ENCODE measurements around the gene FBLN5. TPM values are rescaled to one million over a fixed set of nuclear protein-coding genes. Genes with fewer than 3 reads are reported as not detected.
A peak's percentile ranks its signal among the peaks of the same experiment; 100 is the strongest.
"Not testable (repeated sequence)": the region's sequence is repeated elsewhere in the genome, so short reads cannot be mapped to it uniquely, and the experiment has no call there.

Gene FBLN5
- total RNA-seq, 1 experiment from 2014 or later, result 18.7 TPM

DNA sequence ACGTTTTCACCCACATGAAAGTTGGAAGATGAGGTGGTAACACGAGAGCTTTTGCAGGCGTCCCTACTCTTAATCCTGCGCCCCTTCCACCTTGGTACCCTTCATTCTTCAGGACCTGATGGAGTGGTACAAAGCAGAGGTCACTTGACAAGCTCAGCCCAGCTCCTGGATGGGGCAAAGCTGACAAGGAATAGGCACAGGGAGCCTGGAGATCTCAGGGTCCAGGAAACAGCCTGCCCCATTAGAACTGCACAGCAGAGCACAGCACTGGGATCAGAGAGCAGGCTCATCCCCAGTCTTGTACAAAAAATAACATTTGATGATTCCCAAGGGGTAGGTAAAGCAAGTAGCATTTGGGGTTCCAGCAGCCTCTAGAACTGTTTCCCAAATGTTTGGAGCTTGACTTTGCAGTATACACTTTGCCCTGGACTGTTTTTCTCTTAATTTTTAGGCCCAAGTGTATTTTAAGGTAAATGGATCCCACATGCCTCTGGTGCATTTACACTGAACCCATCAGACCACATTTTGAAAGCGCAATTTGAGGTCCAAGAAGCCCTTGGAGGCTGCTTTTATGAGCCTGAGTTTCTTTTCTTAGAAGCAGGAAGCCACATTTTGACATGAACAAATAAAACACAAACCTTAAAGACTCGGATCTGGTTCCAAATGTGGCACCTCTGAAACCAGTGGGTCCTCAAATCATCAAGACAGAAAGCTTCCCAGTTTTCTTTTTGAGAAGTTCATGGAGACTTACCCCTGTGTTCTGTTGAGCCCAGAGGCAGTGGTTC, 80.8 kb downstream of the FBLN5 start:
- Histone ChIP-seq H3K9me3 (replicated peaks) (no peaks in the 10 kb centered on the region), H3K36me3 (no peaks in the 10 kb centered on the region), H3K4me1 (replicated peaks) (no peaks in the 10 kb centered on the region), H3K27ac (no peak overlapping the region), H3K4me3 (no peak overlapping the region), H3K27me3 (replicated peaks) (no peaks in the 10 kb centered on the region)
- DNase-seq (ENCODE audit: low read depth in 1 of 2, low spot score in 2 of 2), result no peak

DNA sequence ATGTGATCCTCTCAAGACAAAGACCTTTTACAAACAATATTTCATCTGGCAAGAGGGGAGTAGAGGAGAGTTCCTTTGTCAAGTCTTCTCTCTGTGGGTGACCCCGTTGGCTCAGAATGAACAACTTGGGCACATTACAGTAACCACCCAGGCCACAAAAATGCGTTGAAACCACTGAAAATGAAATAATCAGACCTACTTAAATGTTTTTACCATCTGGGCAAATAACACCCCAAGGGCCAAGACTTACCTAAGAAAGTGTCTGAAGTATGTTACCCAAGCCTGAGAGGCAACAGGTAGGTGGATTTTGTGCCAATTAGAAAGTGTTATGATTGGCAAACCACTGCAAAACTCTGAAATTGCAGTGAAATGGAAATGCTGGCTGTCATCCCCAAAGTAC, 81.4 kb downstream of the FBLN5 start:
- no peaks in the 10 kb centered on the region for H3K9me3 ChIP-seq (replicated peaks)
- H3K27ac ChIP-seq, result no peak overlapping the region
- no peaks in the 10 kb centered on the region for H3K27me3 ChIP-seq (replicated peaks)
- H3K4me1 ChIP-seq (replicated peaks), result no peaks in the 10 kb centered on the region
- DNase-seq (ENCODE audit: low read depth in 1 of 2, low spot score in 2 of 2), result no peak
- H3K36me3 ChIP-seq, result no peaks in the 10 kb centered on the region
- H3K4me3 ChIP-seq, result no peak overlapping the region

DNA sequence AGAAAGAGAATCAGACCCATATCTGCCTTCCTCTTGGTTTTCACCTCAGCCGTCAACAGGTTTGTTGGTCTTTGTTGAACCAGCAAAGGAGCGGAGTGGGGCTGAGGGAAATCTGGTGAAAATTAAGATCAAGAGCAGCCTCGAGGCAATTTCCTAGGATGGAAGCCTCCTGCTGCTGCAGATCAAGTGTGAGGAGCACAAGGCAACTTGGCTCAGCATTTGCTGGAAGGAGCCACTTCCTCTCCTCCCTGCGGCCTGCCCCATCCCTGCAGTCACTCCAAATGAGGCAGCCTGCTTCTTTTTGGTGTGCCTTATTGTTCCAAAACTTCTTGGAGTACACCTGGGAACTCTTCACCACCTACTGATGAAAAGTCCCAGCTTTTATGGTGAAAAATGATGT, 85.1 kb downstream of the FBLN5 start:
- H3K9me3 ChIP-seq (replicated peaks), result no peaks in the 10 kb centered on the region
- no peak overlapping the region for H3K4me3 ChIP-seq
- H3K27ac ChIP-seq, result no peak overlapping the region
- H3K27me3 ChIP-seq (replicated peaks), result no peaks in the 10 kb centered on the region
- H3K36me3 ChIP-seq, result no peaks in the 10 kb centered on the region
- DNase-seq (ENCODE audit: low read depth in 1 of 2, low spot score in 2 of 2), result no peak
- H3K4me1 ChIP-seq (replicated peaks), result no peaks in the 10 kb centered on the region; the same call in 1 of the 2 replicates

DNA sequence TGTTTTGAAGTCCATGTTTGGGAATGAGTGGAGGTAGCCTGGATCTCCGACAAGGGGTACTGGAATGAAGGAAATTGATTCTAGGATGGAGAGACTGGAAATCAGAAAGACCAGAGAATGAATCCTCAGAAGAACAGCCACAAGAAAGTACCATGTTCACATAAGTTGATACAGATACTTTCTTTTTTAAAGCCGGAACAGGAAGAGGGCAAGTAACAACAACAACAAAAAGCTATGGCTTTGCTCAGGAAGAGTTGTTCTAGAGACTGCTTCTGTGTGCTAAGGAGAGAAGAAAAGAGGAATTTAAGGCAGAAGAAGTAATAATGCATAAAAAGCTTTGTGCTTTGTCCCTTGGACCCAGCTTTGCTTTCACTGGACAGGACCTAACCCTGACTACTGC, 86.4 kb downstream of the FBLN5 start:
- H3K36me3 ChIP-seq, result no peaks in the 10 kb centered on the region
- no peaks in the 10 kb centered on the region; the same call in 1 of the 2 replicates for H3K4me1 ChIP-seq (replicated peaks)
- no peak overlapping the region for H3K27ac ChIP-seq
- no peaks in the 10 kb centered on the region for H3K27me3 ChIP-seq (replicated peaks)
- H3K4me3 ChIP-seq, result no peak overlapping the region
- no peak for DNase-seq (ENCODE audit: low read depth in 1 of 2, low spot score in 2 of 2)
- no peaks in the 10 kb centered on the region for H3K9me3 ChIP-seq (replicated peaks)

DNA sequence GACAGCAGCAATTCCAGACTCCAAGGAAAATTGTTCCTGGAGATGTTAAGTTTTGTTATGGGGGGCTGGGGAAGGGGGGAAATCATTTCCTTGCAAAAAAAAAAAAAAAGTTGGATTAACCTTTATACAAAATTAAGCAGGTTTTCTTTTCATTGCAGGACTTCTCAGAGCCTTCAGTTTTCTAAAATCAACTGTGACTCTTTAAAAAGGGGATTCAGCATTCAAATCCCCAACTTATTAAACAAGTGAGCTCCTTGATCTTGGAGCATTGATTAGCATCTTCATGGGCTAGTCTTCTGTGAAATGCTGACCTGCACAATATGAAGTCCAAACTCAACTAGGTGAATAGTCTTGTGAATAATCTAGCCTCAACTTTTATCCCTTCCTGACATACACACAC, 87.3 kb downstream of the FBLN5 start:
- no peak overlapping the region for H3K4me3 ChIP-seq
- no peak overlapping the region for H3K27ac ChIP-seq
- H3K4me1 ChIP-seq (replicated peaks), result no peaks in the 10 kb centered on the region; the same call in 1 of the 2 replicates
- no peak for DNase-seq (ENCODE audit: low read depth in 1 of 2, low spot score in 2 of 2)
- H3K9me3 ChIP-seq (replicated peaks), result no peaks in the 10 kb centered on the region
- H3K27me3 ChIP-seq (replicated peaks), result no peaks in the 10 kb centered on the region
- H3K36me3 ChIP-seq, result no peaks in the 10 kb centered on the region

DNA sequence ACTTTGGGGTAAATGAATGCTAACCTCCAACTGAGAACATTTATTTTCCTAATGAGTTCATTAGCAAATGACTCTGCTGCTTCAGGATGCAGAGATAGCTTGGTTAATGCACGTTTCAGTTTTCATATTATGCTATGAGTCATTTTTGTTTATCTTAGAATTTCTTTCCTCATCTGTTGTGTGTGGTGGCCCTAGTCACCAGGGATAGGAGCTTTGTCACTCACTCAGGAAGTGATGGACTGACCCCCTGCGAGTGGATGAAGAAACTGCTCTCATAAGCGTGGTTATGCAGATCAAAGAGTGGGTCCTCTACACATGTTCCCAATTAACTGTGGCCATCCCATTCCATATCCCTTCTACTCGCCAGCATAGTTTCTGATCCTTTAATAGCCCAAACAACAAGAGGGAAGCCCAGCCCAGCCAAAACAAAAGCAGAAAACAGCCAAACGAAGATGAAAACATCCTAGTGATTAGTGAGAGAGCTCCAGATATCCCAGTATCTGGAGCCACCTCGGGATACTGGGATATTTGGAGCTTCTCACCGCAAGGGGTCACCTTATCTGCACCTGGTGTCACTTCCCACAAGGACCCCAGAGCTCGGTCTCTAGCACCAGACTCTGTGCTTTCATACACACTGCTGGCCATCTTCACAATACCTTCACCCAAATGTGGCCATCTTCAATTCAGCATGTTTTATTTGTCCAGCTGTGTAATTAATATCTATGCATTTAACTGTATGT, 88.8 kb downstream of the FBLN5 start:
- H3K4me3 ChIP-seq, result no peak overlapping the region
- DNase-seq (ENCODE audit: low read depth in 1 of 2, low spot score in 2 of 2), result peak in 1 of 2 experiments; percentile 14
- H3K27me3 ChIP-seq (replicated peaks), result no peaks in the 10 kb centered on the region
- H3K4me1 ChIP-seq (replicated peaks), result no peaks in the 10 kb centered on the region; the same call in 1 of the 2 replicates
- H3K36me3 ChIP-seq, result no peaks in the 10 kb centered on the region
- no peak overlapping the region for H3K27ac ChIP-seq
- H3K9me3 ChIP-seq (replicated peaks), result no peaks in the 10 kb centered on the region

DNA sequence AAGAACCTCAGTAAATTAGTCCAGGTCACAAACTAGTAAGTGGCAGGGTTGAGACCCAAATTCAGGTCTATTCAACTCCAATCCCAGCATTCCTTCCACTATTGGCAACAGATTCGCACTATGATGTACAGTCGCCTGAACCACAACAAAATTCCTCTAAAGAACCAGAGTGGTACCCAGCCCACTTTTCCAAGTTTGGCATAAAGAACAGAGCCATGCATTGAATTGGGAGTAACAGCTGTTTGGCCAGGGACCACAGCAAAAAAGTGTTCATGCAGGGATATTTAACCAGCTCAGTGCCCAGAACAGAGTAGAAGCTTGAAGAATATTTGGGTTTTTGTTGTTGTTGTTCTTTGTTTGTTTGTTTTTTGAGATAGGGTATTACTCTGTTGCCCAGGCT, 89.9 kb downstream of the FBLN5 start:
- H3K27me3 ChIP-seq (replicated peaks), result no peaks in the 10 kb centered on the region

DNA sequence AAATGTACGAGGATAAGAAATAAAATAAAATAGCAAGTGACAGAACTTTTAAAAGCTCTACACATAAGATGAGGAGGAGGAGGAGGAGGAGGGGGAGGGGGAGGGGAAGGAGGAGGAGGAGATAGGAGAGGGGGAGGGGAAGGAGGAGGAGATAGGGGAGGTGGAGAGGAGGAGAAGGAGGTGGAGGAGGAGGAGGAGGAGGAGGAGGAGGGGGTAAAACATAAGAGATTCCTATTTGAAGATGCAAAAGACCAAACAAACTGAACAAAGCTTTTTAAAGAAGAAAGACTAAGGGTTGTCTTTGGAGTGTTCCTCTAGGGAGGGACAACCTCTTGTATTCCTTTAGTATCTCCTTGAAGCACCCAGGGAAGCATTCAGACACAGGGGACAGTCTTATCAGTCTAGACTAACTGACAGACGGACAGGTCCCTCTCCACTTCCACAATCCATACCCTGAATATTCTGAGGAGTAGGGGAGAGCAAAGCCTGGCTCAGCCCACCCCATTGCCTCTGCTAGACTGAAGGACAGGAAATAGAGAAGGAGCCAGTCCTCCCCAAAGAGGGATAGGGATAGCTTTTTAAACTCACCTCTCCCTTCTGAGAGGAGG, 93.1 kb downstream of the FBLN5 start:
- Histone ChIP-seq H3K4me3 (no peak overlapping the region), H3K27me3 (replicated peaks) (no peaks in the 10 kb centered on the region), H3K27ac (no peak overlapping the region), H3K4me1 (replicated peaks) (no peaks in the 10 kb centered on the region; the same call in 1 of the 2 replicates), H3K36me3 (no peaks in the 10 kb centered on the region), H3K9me3 (replicated peaks) (no peaks in the 10 kb centered on the region)
- DNase-seq (ENCODE audit: low read depth in 1 of 2, low spot score in 2 of 2), result no peak

More for the DNA sequence above, 89.9 kb downstream of the FBLN5 start:
- Histone ChIP-seq H3K4me1 (replicated peaks) (no peaks in the 10 kb centered on the region; the same call in 1 of the 2 replicates), H3K4me3 (no peak overlapping the region), H3K36me3 (no peaks in the 10 kb centered on the region), H3K9me3 (replicated peaks) (no peaks in the 10 kb centered on the region), H3K27ac (no peak overlapping the region)
- no peak for DNase-seq (ENCODE audit: low read depth in 1 of 2, low spot score in 2 of 2)

DNA sequence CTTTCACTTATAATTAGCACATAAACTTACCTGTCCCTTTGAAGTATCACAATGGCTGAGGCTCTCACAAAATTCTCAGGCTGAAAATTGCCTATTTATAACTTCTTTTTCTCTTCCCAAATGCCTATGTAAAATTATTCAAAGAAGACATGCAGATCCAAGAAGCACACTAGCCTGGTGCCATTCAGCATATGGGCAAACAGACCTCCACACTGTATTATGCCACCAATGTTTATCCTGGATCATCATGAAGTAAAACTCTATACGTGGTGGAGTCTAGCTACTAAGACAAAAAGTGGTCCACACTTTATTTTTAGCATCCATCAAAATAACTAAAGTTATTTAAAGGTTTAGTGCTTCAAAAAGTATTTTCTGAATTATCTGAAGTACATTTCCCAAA, 95.9 kb downstream of the FBLN5 start:
- Histone ChIP-seq H3K4me1 (replicated peaks) (no peaks in the 10 kb centered on the region), H3K9me3 (replicated peaks) (no peaks in the 10 kb centered on the region), H3K27ac (no peak overlapping the region), H3K36me3 (no peaks in the 10 kb centered on the region), H3K4me3 (no peak overlapping the region), H3K27me3 (replicated peaks) (0 out of 2 replicates have a peak, but pooled peaks cover 4% of the 10 kb centered on the region)
- no peak for DNase-seq (ENCODE audit: low read depth in 1 of 2, low spot score in 2 of 2)

DNA sequence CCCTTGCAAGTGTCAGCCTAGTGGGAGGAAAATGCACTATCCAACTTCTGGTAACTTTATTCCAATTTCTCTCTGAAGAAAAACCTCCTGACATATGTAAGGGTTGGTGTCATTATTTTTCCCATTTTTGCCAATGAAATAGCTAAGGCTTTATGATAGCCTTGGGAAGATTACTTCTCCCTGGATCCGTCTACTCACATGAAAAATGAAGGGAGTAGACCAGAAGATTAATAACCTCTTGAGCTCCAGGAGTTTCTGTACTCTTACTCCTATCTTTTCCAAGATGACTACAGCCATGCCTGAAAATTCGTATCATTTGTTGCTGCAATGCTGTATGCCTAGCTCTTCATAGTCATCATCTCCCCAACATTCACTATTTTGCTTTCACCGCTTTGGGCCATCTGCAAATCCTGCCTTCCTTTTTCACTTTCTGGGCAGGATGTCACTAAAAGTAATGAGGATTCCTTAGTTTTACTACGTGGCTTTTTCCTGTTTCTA, 98.9 kb downstream of the FBLN5 start:
- Histone ChIP-seq H3K9me3 (replicated peaks) (no peaks in the 10 kb centered on the region), H3K4me1 (replicated peaks) (no peaks in the 10 kb centered on the region), H3K4me3 (no peak overlapping the region), H3K27me3 (replicated peaks) (0 out of 2 replicates have a peak, but pooled peaks cover 4% of the 10 kb centered on the region), H3K36me3 (no peaks in the 10 kb centered on the region), H3K27ac (no peak overlapping the region)
- DNase-seq (ENCODE audit: low read depth in 1 of 2, low spot score in 2 of 2), result no peak

DNA sequence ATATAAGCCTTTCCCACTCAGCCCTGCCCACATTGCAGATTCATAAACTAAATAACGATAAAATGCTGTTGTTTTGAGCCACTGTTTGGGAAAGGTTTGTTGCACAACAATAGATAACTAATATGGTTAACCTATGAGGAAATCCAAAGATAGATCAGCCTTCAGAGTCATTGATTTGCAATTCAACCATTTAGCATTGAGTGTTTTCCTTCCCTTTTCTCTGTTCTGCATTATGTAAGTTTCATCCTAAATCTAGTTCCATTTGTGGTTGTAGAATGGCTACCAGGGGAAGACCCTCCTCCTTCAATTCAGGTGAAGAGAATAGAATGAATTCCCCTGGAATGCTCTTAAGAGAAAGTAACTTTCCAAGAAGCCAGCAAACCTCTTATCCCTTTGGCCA, 99.8 kb downstream of the FBLN5 start:
- Histone ChIP-seq H3K4me3 (no peak overlapping the region), H3K27ac (no peak overlapping the region), H3K4me1 (replicated peaks) (no peaks in the 10 kb centered on the region), H3K9me3 (replicated peaks) (no peaks in the 10 kb centered on the region), H3K27me3 (replicated peaks) (0 out of 2 replicates have a peak, but pooled peaks cover 4% of the 10 kb centered on the region), H3K36me3 (no peaks in the 10 kb centered on the region)
- DNase-seq (ENCODE audit: low read depth in 1 of 2, low spot score in 2 of 2), result no peak

DNA sequence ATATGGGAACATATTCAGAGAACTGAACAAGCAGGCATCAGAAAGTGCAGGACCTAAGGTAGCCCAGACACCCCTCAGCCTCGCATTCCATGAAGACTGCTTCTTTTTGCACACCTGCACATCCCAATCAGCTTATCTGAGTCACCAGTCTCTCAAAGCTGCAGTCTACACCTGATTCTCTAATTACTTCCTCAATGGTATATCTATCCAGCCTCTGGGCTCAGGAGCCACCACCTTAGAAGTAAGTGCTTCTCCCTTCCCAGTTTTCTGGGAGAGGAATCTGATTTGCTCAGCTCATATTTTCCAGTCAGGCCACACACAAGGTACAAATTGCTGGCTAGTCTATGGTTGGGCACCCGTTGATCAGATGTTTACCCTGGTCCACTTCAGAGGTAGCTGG, 101.8 kb downstream of the FBLN5 start:
- Histone ChIP-seq H3K27me3 (replicated peaks) (0 out of 2 replicates have a peak, but pooled peaks cover 4% of the 10 kb centered on the region), H3K4me3 (no peak overlapping the region), H3K36me3 (no peaks in the 10 kb centered on the region), H3K9me3 (replicated peaks) (no peaks in the 10 kb centered on the region), H3K4me1 (replicated peaks) (no peaks in the 10 kb centered on the region), H3K27ac (no peak overlapping the region)
- DNase-seq (ENCODE audit: low read depth in 1 of 2, low spot score in 2 of 2), result no peak

DNA sequence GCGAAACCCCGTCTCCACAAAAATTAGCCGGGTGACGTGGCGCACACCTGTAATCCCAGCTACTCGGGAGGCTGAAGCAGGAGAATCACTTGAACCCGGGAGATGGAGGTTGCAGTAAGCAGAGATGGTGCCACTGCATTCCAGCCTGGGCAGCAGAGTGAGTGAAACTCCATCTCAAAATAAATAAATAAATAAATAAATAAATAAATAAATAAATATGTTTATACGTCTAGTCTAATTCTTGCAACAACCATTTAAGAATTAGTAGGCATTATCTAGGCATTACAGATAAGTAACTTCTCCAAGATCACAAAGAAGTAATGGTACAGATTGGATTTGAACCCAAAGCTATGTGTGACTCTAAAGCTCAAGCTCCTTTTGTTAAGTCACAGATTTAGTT, 102.4 kb downstream of the FBLN5 start:
- not testable (repeated sequence) for DNase-seq (ENCODE audit: low read depth in 1 of 2, low spot score in 2 of 2); H3K4me3 ChIP-seq; H3K27me3 ChIP-seq (replicated peaks)

DNA sequence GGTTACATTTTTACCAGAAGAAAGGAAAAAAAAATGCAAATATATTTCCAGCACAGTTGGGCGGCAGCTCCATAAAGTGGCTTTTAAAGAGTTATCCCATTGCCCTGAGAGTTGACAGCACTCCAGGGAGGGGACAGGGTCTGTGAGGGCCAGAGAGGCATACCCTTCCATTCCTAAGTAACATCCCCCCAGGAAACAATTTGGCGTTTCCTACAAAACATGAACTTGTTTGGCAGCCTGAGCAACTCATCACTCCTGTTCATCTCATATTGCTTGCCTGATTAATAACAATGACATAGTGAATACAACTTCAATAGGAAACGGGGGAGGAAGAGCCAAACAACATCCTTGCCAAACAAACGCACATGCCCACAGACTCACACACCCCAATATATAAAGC, 103.5 kb downstream of the FBLN5 start:
- Histone ChIP-seq H3K36me3 (no peaks in the 10 kb centered on the region), H3K9me3 (replicated peaks) (no peaks in the 10 kb centered on the region), H3K4me1 (replicated peaks) (no peaks in the 10 kb centered on the region), H3K27ac (no peak overlapping the region), H3K27me3 (replicated peaks) (0 out of 2 replicates have a peak, but pooled peaks cover 4% of the 10 kb centered on the region), H3K4me3 (no peak overlapping the region)
- DNase-seq (ENCODE audit: low read depth in 1 of 2, low spot score in 2 of 2), result no peak

More for the DNA sequence above, 102.4 kb downstream of the FBLN5 start:
- not testable (repeated sequence) for H3K4me1 ChIP-seq (replicated peaks); H3K27ac ChIP-seq; H3K36me3 ChIP-seq; H3K9me3 ChIP-seq (replicated peaks)
